Heart right ventricle (tissue), 16 donors: ENCODE results near the gene PREPL. TPM values are rescaled to one million over a fixed set of nuclear protein-coding genes. Genes with fewer than 3 reads are reported as not detected.

Experiments
- ATAC-seq, 8 donors: fragments of 200-7000 bp; cut with Tn5 transposase; one replicate each; pipeline ENCODE4 v1.9.1; 2020; ENCODE audit warnings: mild to moderate bottlenecking in 8 of 8, moderate library complexity in 8 of 8, moderate number of reproducible peaks in 1 of 8
- DNase-seq, 2 donors: peaks; one replicate each; pipeline ENCODE4 v3.0.0-alpha.2; 2020
- H3K27ac ChIP-seq, 10 donors: fragments of 200-600 bp; sonication (generic) in 2 of 10; one replicate each; pipeline versions ENCODE4 v1.5.0 to v1.8.0; 2020 to 2022; ENCODE audit warnings: mild to moderate bottlenecking in 3 of 10
- H3K27me3 ChIP-seq, 7 donors: fragments of 200-600 bp; one replicate each; pipeline ENCODE4 v1.8.0; 2021 to 2022; ENCODE audit warnings: mild to moderate bottlenecking in 2 of 7
- H3K36me3 ChIP-seq, 9 donors: fragments of 200-600 bp; sonication (generic) in 1 of 9; one replicate each; pipeline versions ENCODE4 v1.5.0 to v1.8.0; 2020 to 2022; ENCODE audit warnings: mild to moderate bottlenecking in 2 of 9
- H3K4me1 ChIP-seq, 9 donors: fragments of 200-600 bp; sonication (generic) in 1 of 9; one replicate each; pipeline versions ENCODE4 v1.5.0 to v1.8.0; 2020 to 2022; ENCODE audit warnings: mild to moderate bottlenecking in 4 of 9
- H3K4me3 ChIP-seq, 10 donors: fragments of 200-600 bp; sonication (generic) in 2 of 10; one replicate each; pipeline versions ENCODE4 v1.5.0 to v1.8.0; 2020 to 2022; ENCODE audit warnings: mild to moderate bottlenecking in 7 of 10, moderate library complexity in 2 of 10
- H3K9me3 ChIP-seq, 11 donors: fragments of 200-600 bp in 10 of 11; sonication (generic) in 2 of 11; one replicate each; pipeline versions ENCODE4 v1.5.0 to v1.8.0; 2013 to 2022; ENCODE audit warnings: mild to moderate bottlenecking in 2 of 11, control low read depth in 1 of 11, moderate library complexity in 1 of 11
- WGBS, 2 donors: extraction: QIAGEN DNeasy Blood & Tissue Kit; methylation state at CpG; one replicate each; pipeline ENCODE4 v1.1.7; 2013; ENCODE audit warnings: inconsistent platforms in 1 of 2; 5-methylcytosine and 5-hydroxymethylcytosine counted together
- intact Hi-C, 10 donors: fragments of 100-400 bp; cut with DNase I; formaldehyde crosslinking; loops; one replicate each; pipeline versions ENCODE4 v1.11.1 to v1.14.2; 2022
- polyA plus RNA-seq, 2 donors: library from polyadenylated mRNA; stranded (reverse); fragments of 200-250 nt; gene quantifications; one replicate each; pipeline ENCODE4 v1.2.3, GENCODE V29; 2013
- total RNA-seq, 10 donors: library from RNA; stranded (reverse); fragmentation: NEBNext Ultra II Directional in 3 of 10; extraction: Animal tissue kit (Norgen Biotek cat#: 25700) in 3 of 10; gene quantifications; one replicate each; pipeline versions ENCODE4 v1.2.1 to v1.2.4, GENCODE V29; 2021 to 2023
- TF ChIP-seq, protein P1 (sequence below), 9 donors: fragments of 200-600 bp; sonication (generic) in 2 of 9; IDR thresholded peaks; one replicate each; pipeline versions ENCODE4 v1.5.0 to v1.8.0; 2021 to 2022; ENCODE audit warnings: antibody characterized with exemption in 9 of 9, mild to moderate bottlenecking in 5 of 9, moderate library complexity in 1 of 9
- donor health status: Arrhythmogenic right ventricular cardiomyopathy.
- donor health status: ischemic (EF 13 %, LVEDD 7.1; RV severe dilation, severe dysfunction).
- donor health status: healthy with polysubstance abuse.
- donor health status: DM: no; HTN: yes; CAD: no.
- donor health status: DM: no; HTN: no; CAD: no.
- donor health status: ischemic (EF 25% LVEDD 6.9; RV normal size, moderate dysfunction).
- donor health status: ischemic (EF 25% LVEDD 5.7; RV mildly dilated, moderate dysfunction).
- donor health status: healthy.
- donor health status: DM: yes; HTN: yes; CAD: no.
- donor health status: Ischemic cardiomyopathy.
- donor health status: ischemic (EF 35%, LVEDD 5.7; RV mildly dilated, moderate dysfunction).
- donor health status: nonischemic (EF 11% LVEDD 7.7; RV severe dilation, severe dysfunction).
- donor health status: DM: yes; HTN: yes; CAD: no.
- donor health status: PGD.
- donor health status: ischemic (EF 29% LVEDD 5.4; RV normal size, mild dysfunction).
- donor health status: nonischemic (EF 23%, LVEDD 6.1; RV moderate dilation, normal function).

Gene PREPL
- total and polyA plus RNA-seq, 12 donors = 8.5 to 132 (median 90.9) TPM

GRCh38 chr2:44349506-44349905 is 11.8 kb downstream of the PREPL start:
- TF ChIP-seq, protein P1, sequence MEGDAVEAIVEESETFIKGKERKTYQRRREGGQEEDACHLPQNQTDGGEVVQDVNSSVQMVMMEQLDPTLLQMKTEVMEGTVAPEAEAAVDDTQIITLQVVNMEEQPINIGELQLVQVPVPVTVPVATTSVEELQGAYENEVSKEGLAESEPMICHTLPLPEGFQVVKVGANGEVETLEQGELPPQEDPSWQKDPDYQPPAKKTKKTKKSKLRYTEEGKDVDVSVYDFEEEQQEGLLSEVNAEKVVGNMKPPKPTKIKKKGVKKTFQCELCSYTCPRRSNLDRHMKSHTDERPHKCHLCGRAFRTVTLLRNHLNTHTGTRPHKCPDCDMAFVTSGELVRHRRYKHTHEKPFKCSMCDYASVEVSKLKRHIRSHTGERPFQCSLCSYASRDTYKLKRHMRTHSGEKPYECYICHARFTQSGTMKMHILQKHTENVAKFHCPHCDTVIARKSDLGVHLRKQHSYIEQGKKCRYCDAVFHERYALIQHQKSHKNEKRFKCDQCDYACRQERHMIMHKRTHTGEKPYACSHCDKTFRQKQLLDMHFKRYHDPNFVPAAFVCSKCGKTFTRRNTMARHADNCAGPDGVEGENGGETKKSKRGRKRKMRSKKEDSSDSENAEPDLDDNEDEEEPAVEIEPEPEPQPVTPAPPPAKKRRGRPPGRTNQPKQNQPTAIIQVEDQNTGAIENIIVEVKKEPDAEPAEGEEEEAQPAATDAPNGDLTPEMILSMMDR (IDR thresholded peaks at IDR 0.05) = no peak
- DNase-seq (no peak), ATAC-seq (no peak)
- Histone ChIP-seq H3K4me1 (peaks cover 2 to 52% (median 39%) of the 10 kb centered on the region in 9 donors), H3K4me3 (no peak overlapping the region), H3K9me3 (no peaks in the 10 kb centered on the region), H3K36me3 (peaks cover 0 to 28% (median 5%) of the 10 kb centered on the region in 9 donors), H3K27ac (no peak overlapping the region), H3K27me3 (no peaks in the 10 kb centered on the region)
- intact Hi-C loops = loop anchor here in 4 of 10 donors (10.0 kb wide), 2 partner anchors 105 to 265 kb away; no protein-coding TSS in a partner anchor
- 98 to 99% methylated on average over 10 of the region's 10 CpGs for WGBS, 2 donors

DNA sequence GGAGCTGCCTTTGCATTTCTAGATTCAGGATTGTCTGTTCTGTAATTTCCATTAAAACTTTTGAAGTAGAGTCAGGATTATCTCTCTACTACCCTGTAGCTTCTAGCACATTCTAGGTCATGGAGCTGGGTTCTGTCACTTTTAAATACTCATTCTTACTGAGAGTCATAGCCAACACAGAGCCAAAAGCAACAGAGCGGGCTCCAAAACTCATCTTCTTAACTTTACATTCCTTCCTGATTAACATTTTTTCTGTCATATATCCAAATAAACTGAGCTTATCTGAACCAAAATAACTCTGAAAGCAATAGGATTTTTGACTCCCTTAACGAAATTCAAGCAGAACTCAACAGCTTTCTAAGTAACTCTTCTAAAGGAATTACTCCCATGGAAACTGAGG is 12.9 kb downstream of the PREPL start:
- Histone ChIP-seq H3K9me3 (no peaks in the 10 kb centered on the region), H3K4me3 (peak overlapping the region in 1 of 10 donors; percentile 17), H3K4me1 (peaks cover 2 to 48% (median 39%) of the 10 kb centered on the region in 9 donors), H3K27me3 (no peaks in the 10 kb centered on the region), H3K36me3 (peaks cover 0 to 39% (median 7%) of the 10 kb centered on the region in 9 donors), H3K27ac (peak overlapping the region in 4 of 10 donors; percentile 1 to 65 (median 34))
- intact Hi-C loops = loop anchor here in 4 of 10 donors (10.0 kb wide), 2 partner anchors 104 to 264 kb away; no protein-coding TSS in a partner anchor
- TF ChIP-seq, protein P1 (IDR thresholded peaks at IDR 0.05) = no peak
- WGBS, 2 donors = 57 to 68% methylated on average over 2 of the region's 2 CpGs
- peak in 7 of 8 donors; percentile 70 to 88 (median 80) for ATAC-seq
- DNase-seq = peak in 1 of 2 donors; percentile 37

- TF ChIP-seq, protein P1 (IDR thresholded peaks at IDR 0.05) = no peak
- 67 to 70% methylated on average over 2 of the region's 2 CpGs for WGBS, 2 donors
- Histone ChIP-seq H3K27ac (peak overlapping the region in 1 of 10 donors; percentile 65), H3K4me3 (no peak overlapping the region), H3K36me3 (peaks cover 0 to 47% (median 16%) of the 10 kb centered on the region in 9 donors), H3K4me1 (peaks cover 2 to 48% (median 40%) of the 10 kb centered on the region in 9 donors), H3K9me3 (no peaks in the 10 kb centered on the region), H3K27me3 (no peaks in the 10 kb centered on the region)
- intact Hi-C loops = loop anchor here in 4 of 10 donors (10.0 kb wide), 2 partner anchors 103 to 263 kb away; no protein-coding TSS in a partner anchor
- DNase-seq (no peak), ATAC-seq (no peak)
Observed at GRCh38 chr2:44347526-44347925, 13.8 kb downstream of the PREPL start.

- WGBS, 2 donors = 93 to 100% methylated on average over 1 of the region's 1 CpG
- no peak overlapping the region for H3K4me3 ChIP-seq
- DNase-seq = no peak
- intact Hi-C loops = loop anchor here in 4 of 10 donors (10.0 kb wide), 2 partner anchors 98 to 258 kb away; no protein-coding TSS in a partner anchor
- no peaks in the 10 kb centered on the region for H3K27me3 ChIP-seq
- peaks cover 0 to 94% (median 40%) of the 10 kb centered on the region in 9 donors for H3K36me3 ChIP-seq
- no peak overlapping the region for H3K27ac ChIP-seq
- peak in 1 of 8 donors; percentile 51 for ATAC-seq
- peaks cover 0 to 11% (median 8%) of the 10 kb centered on the region in 9 donors for H3K4me1 ChIP-seq
- no peaks in the 10 kb centered on the region for H3K9me3 ChIP-seq
- TF ChIP-seq, protein P1 (IDR thresholded peaks at IDR 0.05) = peak in 7 of 9 donors; percentile 17 to 55 (median 39)
Observed at GRCh38 chr2:44342854-44343253, 18.4 kb downstream of the PREPL start.
